NOMO-1 treated with dmso at 0.1 percent for 144 hours (cell line): ENCODE measurements around the gene ZNF326.

Experiments used
- DNase-seq: peaks from one replicate; lab custom pipeline; 2025; ENCODE audit not compliant: unreplicated experiment; lab: John Stamatoyannopoulos, UW

ZNF326 gene

DNA sequence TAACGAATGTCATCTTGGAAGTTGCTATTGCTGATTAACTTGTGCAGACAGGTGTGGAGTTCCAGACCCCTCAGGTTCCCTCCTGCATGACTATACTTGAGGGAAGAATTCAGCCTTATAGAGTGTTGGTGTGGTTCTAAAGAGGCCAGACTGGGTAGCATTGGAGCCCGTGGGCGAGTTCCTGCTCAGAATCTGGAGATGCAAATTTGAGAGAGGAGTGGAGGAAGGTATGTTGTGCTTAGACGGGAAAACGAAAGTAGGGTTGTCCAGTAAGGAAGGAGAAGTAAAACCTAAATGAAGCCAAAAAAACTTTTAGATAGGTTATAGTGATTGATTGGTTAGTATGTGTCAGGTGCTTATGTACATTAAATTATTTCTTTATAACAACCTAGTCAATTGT is 79.2 kb downstream of the ZNF326 start:
- peak; percentile 1 for DNase-seq

DNA sequence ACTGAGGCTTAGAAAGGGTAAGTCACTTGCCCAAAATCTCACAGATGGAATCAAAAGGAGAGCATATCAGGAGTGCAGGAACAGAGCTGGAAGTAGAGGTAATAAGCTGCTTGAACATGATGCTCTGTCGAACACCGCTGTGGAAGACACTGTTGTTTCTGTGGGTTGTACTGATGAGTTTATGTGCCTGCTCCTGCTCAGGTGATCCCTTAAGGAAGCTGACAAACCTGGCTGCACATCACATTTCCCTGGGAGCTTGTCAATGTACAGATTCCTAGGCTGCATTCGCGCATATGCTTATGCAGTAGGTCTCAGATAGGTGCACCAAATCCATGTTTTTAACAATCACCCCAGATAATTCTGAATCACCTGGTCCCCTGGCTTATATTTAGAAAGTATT is 79.7 kb downstream of the ZNF326 start:
- no peak for DNase-seq

DNA sequence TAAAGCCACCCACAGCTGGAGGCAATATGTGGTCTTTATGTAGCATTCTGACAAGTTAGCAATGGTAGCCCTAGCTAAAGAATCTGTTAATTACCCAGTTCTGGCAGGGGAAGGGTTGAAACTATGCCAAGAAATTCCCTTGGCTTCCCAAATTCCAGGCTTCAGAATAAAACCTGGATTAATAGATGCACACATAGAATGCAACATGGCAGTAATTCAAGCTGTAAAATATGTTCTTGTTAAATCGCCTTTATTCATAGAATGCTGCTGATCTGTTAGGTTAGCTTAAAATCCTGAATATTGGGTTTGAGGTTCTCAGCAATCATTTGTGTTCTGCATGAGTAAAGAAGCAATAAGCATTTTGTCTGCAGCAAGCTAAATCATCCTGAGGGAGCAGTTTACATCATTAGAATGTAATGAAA is 80.1 kb downstream of the ZNF326 start:
- no peak for DNase-seq

DNA sequence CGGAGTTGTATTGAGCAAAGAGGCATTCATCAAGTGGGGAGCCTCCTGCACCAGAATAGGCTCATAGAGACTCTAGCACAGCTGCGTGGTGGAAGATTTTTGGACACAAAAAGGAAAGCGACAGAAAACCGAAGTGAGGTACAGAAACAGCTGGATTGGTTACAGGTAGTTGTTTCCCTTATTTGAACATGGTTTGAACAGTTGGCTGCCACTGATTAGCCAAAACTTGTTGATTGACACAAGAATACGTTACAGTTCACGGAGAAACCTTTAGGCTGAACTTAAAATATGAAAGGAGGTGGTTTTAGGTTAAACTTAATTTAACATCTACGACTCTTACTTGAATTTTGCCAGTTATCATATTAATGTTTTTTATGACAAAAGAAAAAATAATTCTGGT is 89.1 kb downstream of the ZNF326 start:
- DNase-seq: no peak
